ENCODE results near the gene GPR32.

GPR32 gene

DNA sequence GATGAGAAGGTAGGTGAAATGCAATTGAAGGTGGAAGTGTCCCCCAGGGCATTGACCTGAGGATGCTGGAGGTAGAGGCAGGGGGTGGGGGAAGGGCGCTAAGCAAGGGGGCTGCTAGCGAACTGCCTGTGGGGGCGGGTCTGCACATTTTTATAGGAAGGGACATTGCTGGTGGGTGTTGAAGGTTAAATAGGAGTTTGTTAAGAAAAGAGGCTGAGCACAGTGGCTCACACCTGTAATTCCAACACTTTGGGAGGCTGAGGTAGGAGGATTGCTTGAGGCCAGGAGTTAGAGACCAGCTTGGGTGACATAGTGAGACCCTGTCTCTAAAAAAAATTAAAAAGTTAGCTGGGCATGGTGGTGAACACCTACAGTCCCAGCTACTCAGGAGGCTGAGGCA is 14.4 kb downstream of the GPR32 start:
- DNase-seq: no peak

DNA sequence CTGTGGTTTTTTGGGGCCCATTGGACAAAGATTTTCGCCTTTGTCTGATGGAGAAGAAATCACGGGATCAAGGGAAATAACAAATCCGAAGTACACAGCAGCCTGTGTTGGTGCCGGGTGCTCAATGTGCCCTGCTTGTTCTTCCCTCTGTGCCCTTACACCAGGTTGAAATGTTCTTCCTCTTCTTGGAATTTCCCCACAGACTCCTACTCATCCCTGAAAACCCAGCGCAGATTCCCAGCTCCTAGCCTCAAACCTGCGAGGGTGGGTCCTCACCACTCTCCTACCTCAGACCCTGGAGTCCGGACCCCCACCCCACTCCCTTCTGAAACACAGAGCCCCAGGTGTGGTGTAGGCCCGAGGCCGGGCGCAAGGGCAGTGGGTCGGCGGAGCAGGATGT is 15.1 kb downstream of the GPR32 start:
- no peak for DNase-seq

DNA sequence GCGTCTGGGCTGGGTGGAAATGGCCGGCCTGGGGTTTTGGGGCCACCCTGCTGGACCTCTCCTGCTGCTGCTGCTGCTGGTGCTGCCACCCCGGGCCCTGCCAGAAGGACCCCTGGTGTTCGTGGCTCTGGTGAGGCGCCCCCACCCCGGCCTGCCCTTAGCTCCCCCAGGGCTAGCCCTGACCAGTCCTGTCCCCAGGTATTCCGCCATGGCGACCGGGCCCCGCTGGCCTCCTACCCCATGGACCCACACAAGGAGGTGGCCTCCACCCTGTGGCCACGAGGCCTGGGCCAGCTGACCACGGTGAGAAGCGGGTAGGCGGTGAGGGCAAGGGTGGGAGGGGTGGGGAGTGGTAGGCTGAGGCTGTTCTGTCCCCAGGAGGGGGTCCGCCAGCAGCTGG is 20.1 kb downstream of the GPR32 start, which contains the start of gene ACP4:
Gene ACP4, plus strand, starts transcription at position 20 of the 400 bp plus-strand sequence. Its CDS starts 0 bp downstream, at position 20.
- no peak for DNase-seq

DNA sequence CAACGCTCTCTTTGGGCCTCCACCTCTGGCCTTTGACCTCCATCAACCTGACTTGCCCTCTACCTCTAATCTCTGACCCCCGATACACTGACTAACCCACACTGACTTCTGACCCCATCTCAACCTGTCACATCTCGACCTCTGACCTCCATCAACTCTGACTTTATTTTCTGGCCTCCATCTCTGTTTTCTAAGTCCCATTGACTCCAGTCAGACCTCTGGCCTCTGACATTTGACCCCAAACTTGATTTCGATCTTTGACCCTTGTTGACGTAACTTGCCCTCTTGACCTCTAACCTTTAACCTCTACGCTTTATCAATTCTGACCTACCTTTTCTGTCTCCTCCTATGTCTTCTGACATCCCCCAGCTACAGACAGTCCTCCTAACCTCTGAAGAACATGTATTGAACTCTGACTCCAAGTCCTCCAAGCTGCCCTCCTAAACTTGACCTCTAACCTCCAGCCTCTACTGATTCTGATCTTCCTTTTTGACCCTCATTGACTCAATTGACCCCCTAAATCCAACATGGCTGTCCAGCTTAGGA is 20.7 kb downstream of the GPR32 start:
- DNase-seq: no peak

DNA sequence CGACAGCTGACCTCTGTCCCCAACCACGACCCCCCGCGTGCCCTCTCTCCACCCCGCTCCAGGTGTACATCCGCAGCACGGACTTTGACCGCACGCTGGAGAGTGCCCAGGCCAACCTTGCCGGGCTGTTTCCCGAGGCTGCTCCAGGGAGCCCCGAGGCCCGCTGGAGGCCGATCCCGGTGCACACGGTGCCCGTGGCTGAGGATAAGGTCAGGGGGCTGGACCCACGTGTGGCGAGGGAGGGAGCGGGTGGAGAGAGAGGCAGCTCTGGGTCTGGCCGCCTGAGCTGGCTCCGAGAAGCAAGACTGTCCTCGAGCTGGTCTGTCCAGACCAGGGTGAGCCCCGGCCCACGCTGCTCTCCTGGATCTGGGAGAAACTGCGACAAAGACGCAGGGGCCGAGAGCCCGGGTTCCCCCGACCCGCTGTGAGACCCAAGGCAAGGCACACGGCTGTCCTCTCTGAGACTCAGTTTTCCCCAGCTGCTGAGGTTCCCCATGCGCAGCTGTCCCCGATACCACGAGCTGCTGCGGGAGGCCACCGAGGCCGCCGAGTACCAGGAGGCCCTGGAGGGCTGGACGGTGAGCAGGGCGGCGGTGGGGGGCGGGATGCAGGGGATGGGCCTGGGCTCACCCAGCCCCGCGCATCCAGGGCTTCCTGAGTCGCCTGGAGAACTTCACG is 21.5 kb downstream of the GPR32 start:
- no peak for DNase-seq

DNA sequence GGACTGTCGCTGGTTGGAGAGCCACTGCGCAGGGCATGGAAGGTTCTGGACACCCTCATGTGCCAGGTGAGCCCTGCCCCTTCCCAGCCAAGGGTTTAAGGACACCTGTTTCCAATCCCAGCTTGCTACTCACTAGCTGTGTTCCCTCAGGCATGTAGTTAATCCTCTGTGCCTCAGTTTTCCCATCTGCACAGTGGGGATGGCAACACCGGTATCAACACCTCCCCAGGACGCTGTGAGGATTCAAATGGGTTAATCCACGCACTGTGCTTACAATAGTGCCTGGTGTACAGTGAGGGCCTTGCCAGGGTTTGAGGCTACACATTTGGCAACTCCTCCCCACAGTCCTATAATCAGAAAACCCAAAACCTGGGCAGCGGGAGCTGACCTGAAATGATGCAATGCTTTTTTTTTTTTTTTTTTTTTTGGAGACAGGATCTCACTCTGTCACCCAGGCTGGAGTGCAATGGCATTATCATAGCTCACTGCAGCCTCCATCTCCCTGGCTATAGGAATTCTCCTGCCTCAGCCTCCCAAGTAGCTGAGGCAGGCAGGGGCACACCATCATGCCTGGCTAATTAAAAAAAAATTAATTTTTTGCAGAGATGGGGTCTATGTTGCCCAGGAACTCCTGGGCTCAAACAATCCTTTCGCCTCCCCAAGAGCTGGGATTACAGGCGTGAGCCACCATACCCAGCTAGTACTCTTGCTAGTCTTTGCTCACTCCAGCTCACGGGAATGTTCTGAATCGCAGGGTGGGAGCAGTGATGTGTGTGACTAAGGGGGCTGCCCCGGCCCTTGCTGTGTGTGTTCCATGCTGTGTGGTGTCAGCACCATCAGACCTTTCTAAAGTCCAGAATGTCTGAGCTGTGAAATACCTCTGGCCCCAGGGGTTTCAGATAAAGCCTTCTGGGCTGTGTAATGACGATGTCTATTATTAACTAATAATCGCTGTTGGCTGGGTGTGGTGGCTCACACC is 22.3 kb downstream of the GPR32 start:
- DNase-seq: no peak

DNA sequence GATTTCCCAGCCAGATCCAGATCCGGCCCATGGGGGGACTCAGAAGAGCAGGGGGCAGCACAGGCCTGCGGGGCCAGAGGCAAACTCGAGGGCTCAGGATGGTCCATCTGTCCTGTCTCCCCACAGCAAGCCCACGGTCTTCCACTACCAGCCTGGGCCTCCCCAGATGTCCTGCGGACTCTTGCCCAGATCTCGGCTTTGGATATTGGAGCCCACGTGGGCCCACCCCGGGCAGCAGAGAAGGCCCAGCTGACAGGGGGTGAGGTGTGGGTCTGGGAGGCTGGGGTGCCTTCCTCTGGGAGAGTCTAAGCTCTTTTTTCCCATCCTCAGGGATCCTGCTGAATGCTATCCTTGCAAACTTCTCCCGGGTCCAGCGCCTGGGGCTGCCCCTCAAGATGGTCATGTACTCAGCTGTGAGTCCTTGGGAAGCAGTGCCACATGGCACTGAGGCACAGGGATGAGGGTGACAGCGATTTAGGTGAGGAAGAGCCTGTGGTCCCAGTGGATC is 23.3 kb downstream of the GPR32 start:
- no peak for DNase-seq

DNA sequence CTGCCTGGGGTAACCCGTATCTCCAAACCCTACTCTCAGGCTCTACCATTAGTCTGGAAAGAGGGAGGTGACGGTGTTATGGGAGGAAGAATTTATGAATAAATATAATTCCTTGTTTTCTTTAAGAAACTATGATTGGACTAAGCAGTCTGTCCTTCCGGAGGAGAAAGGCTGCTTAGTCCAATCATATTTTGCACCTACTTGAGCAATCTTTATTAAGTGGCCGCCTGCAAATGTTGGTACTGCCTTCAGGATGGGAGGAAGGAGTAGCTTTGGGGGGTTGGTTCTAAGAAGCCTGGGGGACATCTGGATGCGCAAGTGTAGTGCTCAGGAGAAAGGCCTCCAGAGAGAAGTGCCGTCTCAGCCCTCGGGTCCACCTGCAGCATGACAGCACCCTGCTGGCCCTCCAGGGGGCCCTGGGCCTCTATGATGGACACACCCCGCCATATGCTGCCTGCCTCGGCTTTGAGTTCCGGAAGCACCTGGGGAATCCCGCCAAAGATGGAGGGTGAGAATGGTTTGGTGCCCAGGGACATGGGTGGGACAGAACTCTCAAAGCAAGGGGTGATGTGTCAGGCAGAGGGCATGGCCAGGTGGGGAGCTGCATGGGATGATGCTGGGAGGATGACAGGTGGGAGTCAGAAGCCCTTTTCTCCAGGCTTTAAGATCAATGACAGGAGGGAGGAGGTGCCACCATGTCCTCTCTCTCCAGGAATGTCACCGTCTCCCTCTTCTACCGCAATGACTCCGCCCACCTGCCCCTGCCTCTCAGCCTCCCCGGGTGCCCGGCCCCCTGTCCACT is 24.0 kb downstream of the GPR32 start:
- peak in 1 of 2 experiments; percentile 29 for DNase-seq

DNA sequence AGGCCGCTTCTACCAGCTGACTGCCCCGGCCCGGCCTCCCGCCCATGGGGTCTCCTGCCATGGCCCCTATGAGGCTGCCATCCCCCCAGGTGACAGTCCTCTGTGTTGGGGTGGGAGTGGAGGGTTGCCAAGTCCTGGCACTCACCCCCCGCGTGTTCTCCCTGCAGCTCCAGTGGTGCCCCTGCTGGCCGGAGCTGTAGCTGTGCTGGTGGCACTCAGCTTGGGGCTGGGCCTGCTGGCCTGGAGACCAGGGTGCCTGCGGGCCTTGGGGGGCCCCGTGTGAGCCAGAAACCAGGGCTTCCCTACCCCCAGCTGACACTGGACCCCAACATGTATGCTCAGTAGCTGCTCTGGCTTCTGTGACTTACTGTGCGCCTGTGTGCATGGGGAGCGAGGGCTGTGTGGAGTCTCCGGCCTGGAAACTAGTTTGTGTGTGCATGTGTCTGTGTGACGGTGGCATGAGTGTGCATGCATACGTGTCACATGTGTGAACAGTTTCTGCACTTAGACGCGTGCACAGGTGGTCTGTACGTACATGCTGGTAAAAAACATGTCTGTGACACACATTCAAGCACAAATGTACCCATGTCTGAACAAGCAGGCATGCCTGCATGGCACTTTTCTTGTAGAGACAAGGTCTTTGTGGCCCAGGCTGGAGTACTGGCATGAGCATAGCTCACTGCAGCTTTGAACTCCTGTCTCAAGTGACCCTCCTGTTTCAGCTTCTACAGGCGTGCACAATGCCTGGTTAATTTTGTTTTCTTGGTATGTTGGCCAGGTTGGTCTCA is 24.8 kb downstream of the GPR32 start:
- DNase-seq: peak in 1 of 2 experiments; percentile 26

DNA sequence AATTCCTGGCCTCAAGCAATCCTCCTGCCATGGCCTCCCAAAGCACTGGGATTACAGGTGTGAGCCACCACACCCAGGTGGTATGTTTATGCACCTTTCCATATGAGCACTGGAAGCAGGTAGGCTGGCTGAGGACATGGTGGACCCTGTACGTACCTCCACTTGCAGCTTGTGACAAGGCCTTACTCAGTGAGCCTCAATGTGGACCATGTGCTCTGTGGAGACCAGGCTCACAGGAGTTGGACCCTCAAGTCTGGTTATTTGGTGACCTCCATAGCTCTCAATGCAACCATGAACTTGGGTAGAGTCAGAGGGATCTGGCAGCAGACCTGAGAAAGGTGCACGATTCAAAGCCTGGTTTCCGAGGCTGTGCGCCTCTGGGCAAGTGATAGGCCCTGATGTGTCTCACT is 25.4 kb downstream of the GPR32 start:
- DNase-seq: no peak

DNA sequence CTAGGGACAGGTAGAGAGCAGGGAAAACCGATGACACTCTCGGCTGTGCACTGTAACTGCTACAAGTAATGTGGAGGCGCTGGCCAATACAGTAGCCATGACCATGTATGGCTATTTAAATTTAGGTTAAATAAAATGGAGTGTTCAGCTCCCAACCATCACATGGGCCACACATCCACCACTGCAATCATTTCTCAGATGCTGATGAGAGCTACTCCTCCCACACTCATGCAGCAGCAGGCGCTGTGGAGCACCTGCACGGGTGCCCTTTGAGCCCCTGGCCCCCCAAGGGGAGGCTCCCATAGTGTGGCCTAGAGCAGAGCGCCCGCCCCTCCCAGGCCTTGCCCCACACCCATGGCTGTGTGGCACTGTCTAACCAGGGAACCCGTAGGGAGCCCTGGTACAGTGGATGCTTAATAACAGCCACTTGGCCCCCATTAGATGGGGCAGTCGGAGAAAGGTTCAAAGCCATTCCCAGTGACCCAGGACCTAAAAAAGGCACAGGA is 25.9 kb downstream of the GPR32 start:
- DNase-seq: peak in 1 of 2 experiments; percentile 18

DNA sequence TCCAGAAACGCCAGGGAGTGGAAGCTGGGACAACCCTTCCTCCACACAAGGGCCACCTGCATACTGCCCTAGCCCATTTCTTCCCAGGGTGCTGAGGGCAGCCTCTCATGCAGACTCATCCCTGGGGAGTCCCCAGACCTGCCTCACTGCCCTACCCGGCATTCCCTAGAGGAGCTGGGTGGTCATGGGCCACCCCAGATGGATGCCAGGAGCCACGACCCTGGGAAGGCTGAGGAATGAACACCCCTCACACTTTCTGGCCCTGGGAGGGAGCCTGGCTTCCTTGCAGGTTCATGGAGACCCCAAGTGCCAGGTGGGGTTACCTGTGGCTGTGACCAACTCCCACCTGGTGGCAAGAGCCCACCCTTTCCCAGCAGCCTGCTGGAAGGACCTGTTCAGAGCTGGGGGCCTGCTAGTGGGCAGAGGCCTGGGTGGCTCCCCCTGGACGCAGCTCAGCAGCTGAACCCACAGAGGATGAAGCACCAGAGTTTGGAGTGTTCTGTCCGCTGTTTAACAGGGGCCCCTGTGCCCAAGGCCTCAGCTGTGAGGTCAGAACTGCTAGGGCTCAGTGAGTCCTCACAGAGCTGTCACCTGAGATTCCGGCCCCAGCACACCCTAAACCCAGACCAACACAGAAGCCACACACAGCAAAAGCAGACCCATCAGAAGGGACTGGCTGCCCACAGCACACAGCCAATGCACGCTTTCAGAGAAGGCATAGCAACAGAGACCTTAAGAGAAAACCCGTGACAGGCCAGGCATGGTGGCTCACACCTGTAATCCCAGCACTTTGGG is 26.6 kb downstream of the GPR32 start:
- no peak for DNase-seq

DNA sequence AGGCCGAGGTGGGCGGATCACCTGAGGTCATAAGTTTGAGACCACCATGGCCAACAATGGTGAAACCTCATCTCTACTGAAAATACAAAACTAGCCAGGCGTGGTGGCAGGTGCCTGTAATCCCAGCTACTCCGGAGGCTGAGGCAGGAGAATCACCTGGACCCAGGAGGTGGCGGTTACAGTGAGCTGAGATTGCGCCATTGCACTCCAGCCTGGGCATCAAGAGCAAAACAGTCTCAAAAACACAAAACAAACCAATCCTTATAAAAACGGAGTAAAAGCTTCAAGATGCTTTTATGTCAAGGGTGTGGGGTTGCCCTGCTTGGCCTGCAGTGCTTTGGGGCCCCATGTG is 27.1 kb downstream of the GPR32 start:
- no peak for DNase-seq

DNA sequence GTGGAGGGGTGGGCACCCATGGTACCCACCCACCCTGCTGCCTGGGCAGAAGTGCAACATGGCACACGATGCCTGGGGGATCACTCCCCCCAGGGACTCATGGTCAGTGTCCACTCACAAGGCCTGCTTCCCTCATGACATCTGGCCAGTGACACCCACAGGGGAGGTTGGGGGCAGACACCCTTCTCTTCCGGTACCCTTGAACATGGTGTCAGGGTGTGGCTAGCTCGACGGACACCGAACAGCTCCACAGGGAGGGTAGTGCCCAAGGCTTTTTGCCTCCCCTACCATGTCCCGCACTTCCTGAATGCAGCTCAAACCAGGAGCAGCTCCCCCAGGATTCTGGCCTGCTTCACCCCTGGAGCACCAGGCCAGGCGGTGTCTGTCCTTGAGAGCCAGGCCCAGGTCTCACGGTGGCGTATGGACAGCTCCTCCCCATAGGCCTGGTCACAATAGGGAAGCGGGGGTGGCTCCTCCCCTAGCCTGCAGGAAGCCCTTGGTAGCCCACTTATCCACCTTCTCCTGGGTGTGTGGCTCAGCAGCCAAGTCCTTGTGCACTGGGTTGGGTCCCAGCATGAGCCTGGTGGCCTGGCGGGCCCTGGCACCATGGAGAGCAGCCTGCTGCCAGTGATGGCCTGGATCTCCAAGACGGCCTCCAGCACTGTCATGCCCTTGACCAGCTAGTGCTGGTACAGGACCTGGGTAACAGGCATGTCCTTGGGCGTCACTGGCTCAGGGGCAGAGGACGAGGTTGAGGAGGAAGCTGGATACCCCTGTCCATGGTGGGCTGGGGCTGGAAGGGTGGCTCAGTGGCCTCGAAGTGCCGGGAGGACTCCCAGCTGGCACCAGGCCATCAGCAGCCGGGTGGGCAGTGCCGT is 27.8 kb downstream of the GPR32 start:
- DNase-seq: no peak

DNA sequence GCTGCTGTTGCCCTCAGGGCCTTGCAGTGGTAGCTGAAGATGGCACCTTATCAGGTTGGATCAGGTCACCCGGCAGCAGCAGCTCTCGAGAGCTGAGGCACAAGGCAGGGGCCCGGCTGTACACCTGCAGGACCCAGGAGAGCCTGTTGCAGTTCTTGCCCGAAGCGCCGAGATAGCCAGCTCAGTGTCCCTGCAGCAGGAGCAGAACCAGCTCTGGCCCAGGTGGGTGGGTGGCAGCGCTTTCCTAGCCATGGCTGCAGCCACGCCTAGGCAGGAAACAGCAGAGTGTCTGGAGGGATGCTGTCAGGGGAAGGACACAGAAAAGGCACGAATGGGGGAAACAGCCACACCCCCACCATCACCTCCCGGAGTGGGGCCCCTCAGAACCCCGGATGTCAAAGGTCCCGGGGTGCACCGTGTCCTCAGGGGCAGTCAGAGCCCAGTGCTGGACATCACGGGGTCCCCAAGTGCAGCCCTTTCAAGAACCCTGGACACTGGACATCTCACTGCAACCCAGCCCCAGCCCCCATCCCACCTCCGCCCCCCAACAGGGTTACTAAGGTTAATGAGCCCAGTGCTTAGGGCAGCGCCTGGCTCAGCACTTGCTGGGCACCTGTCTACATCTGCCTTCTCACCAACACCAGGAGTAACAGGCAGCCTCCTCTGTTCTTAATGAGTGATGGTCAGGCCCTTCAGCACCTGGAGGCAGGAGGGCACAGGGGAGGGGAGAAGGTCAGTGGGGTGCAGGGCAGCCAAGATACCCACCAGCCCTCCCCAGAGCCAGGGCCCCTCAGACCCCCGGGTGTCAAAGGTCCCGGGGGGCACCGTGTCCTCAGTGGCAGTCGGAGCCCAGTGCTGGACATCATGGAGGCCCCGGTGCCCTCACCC is 28.6 kb downstream of the GPR32 start:
- DNase-seq: no peak

DNA sequence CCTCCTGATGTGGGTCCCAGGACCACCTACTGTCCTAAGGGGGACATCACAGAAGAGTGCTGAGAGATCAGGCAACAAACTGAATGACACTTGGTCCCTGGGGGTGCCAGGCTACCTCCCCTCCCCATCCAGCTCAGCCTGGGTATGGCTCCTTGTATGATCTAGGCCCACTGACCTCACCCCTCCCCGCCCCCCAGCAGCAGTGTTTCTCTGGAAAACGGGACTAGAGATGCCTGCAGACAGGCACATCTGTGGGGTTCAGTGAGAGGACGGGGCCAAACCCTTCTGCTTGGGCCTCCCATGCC is 29.2 kb downstream of the GPR32 start:
- DNase-seq: no peak

DNA sequence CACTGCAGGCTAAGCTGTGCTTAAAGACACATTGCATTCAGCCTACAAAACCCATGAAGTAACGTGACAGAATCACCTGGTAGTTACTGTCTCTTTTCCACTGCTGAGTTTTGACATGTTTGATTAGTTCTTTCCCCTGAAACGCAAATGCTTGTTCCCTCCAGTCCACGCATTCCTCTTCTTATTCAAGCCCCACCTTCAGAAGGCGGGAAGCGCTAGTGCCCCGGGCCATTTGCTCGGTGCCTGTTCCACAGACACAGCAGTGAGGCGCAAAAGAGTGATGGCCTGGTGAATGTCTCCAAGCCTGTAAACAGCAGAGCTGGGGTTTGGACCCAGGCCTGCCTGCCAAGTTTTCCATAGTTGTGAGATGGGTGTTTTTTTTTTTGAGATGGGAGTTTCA is 30.8 kb downstream of the GPR32 start:
- no peak for DNase-seq

DNA sequence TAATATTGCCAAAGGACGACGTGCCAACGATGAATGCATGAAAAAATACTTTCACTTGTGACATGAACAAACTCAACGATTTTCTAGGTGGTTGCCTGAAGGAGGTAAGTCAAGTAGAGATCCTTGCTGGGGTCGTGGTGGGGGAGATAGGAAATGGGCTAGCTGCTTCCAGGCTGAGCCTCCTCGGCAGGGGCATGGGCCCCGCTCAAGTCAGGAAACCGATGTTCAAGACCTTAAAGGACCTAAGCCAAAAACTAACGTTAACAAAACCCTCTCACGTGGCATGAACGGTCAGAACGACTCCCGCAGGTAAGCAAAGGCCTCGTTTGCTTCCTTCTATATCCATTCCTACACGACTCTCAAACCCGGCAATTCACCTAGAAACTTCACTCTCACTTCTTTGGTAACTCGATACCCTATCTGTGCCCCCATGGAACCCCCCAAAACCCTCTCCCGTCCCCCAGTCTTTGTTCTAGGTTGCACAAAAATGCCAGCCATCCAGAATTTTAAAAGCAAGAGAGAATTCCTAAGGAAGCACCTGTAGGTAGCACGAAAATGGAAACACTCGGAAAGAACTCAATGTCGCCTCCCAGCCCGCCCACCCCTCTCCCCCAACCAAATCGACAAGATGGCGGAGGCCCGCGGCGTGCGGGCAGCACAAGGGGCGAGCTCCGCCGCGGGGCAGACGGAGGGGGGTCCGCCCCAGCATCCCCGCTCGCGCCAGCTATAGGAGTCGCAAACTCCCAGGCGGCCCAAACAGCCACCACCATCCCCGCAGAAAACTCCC is 33.6 kb downstream of the GPR32 start:
- no peak for DNase-seq
